HG03280 (cell line): Measurements from ENCODE around the gene RBBP8.
"Not testable (repeated sequence)": the region's sequence is repeated elsewhere in the genome, so short reads cannot be mapped to it uniquely, and the experiment has no call there.

Experiments
- ATAC-seq: cut with Tn5 transposase; IDR thresholded peaks from one replicate; pipeline ENCODE4 v1.9.1; 2021; ENCODE audit warnings: mild to moderate bottlenecking, moderate library complexity; ENCODE audit not compliant: unreplicated experiment

The RBBP8 gene

DNA sequence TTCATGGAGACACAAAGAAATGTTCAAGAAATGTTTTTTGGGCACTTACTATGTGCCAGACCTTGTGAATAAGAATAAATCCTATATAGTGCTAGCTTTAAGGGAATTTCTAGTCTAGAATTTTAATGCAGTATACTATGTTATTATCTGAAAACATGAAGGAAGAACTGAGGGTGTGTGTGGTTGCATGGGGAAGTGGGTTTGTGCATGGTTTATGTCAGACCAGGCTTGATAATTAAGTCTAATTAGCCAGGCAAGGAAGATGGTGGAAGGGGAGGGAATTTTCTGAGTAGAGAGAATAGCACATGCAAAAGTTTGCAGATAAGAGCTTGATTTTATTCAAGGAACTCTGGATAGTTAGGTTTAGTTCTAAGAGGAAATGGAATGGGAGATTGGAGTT is 6.5 kb downstream of the RBBP8 start:
- no peak for ATAC-seq

DNA sequence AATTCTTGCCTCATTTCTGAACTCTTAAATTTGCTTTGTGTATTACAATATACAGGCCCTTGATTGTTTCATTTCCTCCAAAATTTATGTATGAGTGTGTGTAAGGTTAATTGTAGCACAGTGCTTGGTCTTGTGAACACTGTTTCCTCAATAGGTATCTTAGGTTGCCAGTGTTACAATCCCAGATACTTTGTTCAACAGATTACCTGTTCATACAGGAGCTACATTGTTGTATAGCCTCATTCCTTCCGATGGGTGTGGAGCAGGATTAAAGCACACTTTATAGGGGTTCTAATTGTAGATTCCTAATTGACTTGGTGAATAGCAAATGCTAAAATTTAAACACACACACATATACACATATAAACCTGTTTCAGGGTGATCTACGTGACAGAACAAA is 10.7 kb downstream of the RBBP8 start:
- ATAC-seq = no peak

DNA sequence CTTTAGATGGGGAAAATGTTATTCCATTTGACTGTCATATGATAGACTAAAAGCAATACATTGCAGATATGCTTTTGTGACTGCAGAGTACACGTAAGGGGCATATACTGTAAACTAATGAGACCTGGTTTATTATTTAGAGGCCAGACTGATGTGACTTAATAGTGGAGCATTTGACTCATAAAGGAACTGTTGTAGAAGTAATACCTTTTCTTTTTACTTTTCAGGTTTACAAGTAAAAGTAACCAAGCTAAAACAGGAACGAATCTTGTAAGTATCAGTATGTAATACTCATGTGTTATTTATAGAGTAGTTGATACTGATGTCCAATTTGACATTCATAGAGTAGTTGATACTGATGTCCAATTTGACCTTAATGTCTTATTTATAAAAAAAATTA is 13.1 kb downstream of the RBBP8 start:
- peak; percentile 52 for ATAC-seq

DNA sequence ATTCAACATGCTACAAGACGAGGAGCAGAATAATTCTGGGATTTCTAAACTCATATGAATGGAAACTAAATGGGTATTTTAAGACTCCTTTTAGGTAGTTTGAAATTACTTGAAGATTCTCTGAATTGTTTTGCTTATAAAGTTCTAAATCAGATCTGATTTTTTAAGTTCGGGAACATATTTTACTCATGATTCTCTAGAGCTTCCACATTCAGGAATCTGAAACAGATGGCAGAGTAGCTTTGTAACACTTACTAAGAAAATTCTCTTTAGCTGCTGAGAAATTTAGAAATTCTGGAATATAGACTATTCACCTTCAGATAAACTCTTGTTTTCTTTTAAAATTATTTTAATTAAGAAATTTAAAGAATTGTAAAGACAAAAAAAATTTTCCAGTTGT is 13.7 kb downstream of the RBBP8 start:
- ATAC-seq = no peak

DNA sequence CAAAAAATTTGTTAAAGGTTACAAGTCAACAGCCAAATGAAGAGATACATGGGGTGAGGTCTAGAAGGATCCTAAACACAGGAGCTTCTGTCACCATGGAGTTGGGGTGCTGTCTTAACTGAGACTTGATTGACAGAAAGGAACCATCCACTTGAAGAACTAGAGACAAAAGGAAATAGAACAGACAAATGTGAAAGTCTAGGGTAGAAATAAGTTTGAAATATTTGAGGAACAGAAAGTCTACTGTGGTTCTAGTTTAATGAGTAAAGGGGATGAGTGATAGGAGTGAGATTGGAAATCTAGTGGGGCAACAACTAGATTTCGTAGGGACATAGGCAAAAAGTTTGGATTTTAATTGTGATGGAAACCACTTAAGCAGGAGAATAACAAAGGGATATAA is 18.7 kb downstream of the RBBP8 start:
- no peak for ATAC-seq

DNA sequence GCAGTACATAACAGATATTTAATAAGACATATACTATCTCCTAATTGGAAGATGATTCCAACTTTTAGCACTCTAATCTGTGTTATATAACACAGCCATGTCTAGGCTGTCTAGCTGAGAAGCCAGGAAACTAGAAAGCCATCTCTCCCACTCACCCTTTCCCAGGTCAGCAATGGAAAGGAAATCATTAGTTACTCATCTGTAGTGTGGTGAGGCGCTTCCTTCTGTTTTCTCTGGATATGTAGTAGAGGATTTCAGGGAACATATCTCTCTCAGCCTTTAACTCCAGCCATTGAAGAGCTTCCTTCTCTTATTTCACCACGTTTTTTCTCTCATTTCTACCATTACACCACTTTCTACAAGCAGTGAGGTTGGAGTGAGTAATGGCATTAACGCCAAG is 19.4 kb downstream of the RBBP8 start:
- no peak for ATAC-seq

DNA sequence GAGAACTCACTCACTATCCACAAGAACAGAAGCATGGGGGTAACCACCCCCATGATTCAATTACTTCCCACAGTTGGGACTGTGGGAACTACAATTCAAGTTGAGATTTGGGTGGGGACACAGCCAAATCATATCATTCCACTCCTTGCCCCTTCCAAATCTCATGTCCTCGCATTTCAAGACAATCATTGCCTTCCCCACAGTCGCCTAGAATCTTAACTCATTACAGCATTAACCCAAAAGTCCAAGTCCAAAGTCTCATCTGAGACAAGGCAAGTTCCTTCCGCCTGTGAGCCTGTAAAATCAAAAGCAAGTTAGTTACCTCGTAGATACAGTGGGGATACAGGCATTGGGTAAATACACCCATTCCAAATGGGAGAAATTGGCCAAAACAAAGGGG is 20.9 kb downstream of the RBBP8 start:
- ATAC-seq = not testable (repeated sequence)

DNA sequence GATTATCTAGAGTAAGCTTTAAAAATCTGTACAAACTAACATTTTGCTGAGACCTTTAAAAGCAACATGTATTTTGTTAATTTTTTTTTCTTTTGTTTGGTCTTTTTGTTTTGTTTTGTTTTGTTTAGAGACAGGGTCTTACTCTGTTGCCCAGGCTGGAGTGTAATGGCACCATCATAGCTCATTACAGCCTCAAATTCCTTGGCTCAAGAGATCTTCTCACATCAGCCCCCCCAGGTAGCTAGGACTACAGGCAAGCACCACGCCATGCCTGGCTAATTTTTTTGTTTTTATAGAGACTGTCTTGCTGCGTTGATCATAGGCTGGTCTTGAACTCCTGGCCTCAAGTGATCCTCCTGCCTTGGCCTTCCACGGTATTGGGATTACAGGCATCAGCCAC is 23.1 kb downstream of the RBBP8 start:
- no peak for ATAC-seq

DNA sequence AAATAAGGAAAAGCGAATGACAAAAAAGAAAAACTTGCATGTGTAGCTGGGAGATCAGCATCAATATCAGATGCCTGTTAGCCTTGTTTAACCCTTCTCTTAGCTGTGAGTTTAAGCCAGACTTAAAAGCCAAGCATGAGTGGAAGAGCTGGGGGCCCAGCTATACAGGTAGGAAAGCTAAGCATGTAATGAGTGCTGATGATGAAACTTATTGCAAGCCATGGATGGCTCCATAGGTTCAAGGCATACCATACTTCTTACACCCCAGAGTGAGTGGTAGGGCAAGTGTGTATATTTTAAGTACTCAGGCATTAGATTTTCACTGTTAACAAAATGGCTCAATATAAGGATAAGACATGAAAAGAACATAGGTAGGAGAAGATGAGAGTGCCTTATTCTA is 28.0 kb downstream of the RBBP8 start:
- ATAC-seq = no peak

DNA sequence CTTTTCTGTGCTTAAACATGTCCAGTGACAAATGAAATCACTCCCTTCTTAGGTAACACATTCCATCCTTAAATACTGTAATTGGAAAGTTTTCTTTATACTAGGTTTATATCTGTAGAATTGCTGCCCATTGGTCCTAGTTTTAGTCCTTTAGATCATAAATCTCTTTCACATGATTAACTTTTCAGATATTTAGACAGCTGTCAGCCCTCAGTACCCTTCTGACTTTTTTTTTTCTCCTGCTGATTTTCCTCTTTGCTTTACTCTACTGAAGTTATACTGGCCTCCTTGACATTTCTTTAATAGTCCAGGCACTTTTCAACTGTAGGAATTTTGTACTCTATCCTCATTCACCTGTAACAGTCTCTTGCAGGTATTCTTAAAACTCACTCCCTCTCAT is 28.9 kb downstream of the RBBP8 start:
- ATAC-seq = no peak

DNA sequence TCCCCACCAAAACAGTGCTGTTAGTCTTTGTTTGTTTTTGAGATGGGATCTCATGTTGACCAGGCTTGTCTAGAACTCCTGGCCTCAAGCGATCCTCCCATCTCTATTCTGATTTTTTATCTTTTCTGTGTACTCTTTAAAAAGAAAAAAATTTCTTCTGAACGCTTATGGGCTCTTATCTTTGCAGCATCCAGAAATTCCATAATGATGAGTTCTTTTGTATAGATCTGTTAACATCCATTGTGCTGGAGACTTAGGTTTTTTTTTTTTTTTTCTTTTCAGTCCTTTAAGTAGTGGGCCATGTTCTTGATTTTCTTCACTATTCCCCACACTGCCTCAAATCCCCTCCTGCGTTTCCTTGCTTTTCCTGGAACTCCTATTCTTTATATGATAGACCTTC is 31.0 kb downstream of the RBBP8 start:
- no peak for ATAC-seq

DNA sequence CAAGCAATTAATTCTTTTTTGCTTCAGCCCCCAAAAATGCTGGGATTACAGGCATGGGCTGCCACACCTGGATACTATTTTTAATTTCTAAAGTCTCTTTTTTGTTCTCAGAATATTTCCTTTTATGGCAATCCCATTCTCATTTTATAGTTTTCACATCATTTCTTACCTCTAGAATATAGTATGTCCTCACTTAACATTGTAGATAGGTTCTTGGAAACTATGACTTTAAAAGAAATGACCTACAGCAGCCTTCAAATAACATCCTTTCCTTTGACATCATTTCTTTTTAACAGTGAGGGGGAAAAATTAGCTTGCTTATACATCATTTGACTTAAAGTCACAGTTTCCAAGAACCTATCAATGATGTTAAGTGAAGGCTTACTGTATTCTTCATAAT is 31.6 kb downstream of the RBBP8 start:
- ATAC-seq = no peak

DNA sequence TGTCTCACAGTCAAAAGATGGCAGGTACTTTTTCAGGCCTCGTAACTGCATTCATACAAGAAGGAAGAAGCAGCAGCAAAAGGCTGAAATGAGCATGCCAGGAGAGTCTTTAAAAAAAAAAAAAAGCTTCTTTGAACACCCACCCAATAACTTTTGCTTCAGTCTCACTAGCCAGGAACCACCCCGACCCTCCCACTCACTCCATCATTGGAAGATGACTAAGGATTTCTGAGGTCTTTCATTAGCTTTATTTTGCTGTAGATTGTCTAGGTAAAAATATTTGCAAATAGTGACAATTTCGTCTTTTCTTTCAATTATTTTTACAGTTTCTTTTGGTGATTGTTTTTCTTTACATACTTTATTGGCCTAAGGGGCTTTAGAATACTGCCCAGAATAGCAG is 37.9 kb downstream of the RBBP8 start:
- no peak for ATAC-seq

DNA sequence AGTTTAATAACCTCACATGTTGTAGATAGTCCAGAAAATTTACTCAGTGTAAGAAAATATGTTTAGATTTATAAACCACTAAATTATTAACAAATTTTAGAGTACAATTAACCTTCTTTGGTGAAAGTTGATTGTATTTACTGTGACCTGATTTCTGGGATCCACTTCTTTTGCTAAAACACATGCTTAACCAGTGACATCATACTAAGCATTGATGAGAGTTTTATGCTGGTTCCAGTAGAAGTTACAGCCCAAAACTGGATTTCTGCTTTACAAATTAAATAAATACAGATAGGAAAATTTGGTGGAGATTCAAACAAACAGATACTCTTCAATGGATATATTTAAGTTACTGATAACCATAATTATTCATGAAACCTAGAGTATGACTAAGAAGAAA is 40.9 kb downstream of the RBBP8 start:
- no peak for ATAC-seq

DNA sequence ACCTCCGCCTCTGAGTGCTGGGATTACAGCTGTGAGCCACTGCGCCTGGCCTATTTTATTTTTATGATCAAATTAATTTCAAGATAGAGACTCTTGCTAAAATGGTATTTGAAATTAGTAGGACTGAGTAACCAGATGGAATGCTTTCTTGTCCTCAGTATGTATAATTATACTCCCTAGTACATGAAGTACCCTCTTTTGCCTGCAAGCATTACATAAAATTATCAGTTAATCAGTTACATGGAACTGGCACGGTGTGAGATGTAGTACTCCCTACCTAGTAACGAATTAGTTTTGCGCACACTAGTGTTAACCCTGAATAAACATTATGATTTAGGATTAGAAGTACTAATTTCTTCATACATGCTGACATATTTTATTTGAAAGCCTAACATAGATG is 41.6 kb downstream of the RBBP8 start:
- no peak for ATAC-seq

DNA sequence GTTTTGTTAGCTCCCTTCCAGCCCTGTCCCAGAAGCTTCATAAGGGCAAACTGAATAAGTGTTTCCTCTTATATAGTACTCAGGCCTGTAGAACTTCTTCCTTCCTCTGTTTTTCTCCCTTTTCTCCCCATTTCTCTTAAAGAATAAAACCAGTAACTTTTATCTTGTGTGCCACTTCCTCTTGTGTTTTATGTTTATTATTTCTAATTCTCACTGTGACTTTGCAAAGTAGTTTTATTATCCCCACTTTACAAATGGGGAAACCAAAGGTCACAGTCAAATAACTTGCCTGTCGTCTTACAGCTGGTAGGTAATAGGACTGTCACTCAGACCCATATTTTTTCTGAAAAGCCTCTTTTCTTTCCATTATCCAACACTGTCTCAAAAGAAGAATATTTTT is 42.4 kb downstream of the RBBP8 start:
- no peak for ATAC-seq

DNA sequence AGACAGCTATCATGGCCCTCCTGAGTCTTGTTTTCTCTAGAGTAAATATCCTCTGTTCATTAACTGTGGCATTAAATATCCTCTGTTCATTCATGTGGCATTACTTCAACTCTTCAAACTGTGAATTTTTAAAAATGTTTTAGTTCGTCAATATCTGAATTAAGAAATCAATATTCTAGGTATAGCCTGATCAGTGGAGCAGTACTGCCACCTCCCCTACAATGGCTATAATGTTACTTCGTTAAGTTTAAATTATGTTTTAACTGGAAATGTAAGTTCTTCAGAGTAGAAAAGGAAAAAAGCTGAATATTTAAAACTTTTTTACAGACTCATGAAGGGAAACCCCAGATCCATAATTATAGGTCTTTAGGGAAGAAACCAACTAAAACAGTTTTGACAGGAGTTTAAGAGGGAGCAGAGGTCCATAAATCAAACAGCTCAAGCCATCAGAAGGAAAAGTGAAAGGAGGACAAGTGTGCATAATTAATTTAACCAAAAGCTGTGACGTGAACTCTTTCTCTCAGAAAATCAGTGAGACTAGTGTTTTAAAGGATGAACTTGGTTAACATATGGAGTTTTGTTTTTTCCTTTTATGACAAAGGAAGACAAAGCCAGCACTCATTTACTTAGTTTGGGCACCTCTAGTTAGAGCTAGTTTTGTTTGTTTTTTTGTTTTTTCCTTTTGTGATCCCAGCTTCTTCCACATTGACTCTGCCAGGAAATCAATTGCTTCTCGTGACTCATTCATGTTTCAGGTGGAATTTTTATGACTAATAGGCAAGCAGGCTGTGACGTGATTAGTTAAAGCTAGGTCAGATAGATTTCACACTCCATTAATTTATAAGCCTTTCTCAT is 44.9 kb downstream of the RBBP8 start:
- ATAC-seq = no peak

DNA sequence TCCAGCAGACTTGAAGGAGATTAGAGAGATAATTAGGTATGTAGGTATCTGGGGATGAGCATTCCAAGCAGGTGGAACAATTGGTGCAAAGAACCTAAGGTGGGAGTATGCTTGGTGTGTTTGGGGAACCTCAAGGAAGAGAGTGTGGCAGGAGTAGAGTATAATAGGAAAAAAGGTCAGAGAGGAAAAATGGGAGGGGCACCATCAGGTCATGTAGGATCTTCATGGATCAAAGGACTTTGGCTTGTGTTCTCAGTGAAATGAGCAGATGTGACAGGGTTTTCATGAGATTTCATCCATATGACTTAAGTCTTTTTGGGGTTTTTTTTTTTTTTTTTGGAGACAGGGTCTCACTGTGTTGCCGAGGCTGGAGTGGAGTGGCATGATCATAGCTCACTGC is 47.3 kb downstream of the RBBP8 start:
- no peak for ATAC-seq

DNA sequence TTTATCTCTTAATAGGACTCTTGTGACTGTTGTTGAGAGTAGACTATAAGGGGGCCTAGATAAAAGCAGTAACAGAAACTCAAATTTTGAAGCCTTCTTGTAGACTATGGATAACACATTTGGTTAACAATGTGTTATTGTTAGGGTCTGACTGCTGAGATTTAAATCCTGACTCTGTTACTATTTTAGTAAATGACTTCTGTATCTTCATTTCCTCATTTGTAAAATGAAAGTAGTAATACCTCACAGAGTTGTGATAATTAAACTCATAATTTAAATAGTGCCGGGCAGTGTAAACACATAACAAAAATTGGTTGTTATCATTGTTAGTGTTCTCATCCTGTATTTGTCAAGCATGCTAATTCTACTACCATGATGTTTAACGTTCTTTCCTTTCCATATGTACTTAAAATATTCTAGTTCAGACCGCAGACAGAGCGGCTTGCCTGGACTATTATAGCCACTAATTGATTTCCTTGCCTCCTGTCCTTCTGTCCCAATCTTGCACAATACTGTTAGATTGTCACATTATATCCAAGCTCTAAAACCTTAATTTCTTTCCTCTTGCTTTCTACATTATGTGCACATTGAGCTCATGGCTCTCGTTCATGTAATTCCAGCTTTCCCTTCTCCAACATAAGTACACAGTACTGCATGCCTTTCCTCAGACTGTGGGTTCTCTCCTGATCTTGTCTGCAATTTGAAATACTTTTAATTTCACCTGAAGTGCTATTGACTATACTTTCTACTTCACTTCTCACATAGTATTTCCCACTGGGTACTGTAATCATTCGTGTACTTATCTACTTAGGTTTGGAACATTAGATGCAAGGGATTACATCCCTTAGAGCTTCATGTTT is 48.4 kb downstream of the RBBP8 start:
- no peak for ATAC-seq

DNA sequence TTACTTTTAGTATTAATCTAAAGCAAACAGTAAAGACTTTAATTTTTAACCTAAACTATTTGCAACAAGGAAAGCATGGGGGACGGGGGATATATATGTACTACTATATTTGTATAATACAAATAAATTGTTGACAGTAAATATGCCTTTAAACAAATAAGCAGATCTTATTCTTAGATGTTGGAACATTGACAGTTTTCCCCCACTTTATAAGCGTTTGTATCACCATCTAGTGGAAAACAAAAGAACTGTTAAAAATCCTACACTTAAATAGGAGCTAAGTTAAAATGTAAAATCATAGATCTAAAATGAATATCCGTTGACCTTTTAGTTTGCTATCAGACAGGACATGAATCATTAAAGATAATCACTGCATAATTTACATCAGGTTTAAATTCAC is 50.0 kb downstream of the RBBP8 start:
- no peak for ATAC-seq

DNA sequence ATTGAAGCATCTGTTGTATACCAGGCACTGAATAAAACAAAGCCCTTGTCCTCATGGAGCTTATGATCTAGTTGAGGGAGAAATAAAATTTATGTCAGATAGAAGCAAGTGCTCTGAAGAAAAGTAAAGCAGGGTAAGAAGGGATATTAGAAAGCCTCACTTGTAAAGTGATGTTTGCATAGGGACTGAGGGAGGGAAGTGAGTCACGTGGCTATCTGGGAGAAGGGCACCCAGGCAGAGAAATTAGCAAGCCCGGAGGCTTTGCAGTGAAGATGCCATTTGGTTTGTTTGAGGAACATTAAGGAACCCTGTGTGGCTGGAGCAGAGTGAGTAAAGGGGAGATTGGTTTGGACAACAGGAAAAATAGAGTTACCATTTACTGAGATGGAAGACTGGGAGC is 52.1 kb downstream of the RBBP8 start:
- ATAC-seq = no peak

DNA sequence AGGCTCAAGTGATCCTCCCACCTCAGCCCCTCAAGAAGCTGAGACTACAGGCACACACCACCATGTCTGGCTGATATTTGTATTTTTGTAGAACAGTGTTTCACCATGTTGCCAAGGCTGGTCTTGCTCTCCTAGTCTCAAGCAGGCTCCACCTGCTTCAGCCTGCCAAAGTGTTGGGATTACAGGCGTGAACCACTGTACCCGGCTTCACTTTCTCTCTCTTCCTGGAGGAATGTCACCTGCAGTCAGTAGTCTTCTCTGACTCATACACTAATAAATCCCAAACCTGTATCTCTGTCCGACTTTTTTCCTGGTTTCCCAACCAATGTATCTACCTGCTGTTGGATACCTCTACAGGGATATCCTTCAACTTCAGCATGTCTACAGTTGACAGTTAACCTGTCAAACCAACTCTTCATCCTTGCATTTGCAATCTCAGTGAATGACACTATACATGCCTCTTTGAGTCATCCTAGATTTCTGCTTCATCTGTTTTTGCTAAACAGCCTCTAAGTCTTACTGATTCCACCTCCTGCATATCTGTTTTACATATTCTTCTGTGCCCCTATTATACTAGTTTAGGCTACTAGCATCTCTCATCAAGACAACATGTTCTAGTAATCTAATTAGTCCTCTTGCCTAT is 54.5 kb downstream of the RBBP8 start:
- ATAC-seq = no peak
